ENCODE results near the gene ENPEP.
"Not testable (repeated sequence)": the region's sequence is repeated elsewhere in the genome, so short reads cannot be mapped to it uniquely, and the experiment has no call there.

Gene ENPEP, protein sequence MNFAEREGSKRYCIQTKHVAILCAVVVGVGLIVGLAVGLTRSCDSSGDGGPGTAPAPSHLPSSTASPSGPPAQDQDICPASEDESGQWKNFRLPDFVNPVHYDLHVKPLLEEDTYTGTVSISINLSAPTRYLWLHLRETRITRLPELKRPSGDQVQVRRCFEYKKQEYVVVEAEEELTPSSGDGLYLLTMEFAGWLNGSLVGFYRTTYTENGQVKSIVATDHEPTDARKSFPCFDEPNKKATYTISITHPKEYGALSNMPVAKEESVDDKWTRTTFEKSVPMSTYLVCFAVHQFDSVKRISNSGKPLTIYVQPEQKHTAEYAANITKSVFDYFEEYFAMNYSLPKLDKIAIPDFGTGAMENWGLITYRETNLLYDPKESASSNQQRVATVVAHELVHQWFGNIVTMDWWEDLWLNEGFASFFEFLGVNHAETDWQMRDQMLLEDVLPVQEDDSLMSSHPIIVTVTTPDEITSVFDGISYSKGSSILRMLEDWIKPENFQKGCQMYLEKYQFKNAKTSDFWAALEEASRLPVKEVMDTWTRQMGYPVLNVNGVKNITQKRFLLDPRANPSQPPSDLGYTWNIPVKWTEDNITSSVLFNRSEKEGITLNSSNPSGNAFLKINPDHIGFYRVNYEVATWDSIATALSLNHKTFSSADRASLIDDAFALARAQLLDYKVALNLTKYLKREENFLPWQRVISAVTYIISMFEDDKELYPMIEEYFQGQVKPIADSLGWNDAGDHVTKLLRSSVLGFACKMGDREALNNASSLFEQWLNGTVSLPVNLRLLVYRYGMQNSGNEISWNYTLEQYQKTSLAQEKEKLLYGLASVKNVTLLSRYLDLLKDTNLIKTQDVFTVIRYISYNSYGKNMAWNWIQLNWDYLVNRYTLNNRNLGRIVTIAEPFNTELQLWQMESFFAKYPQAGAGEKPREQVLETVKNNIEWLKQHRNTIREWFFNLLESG

DNA sequence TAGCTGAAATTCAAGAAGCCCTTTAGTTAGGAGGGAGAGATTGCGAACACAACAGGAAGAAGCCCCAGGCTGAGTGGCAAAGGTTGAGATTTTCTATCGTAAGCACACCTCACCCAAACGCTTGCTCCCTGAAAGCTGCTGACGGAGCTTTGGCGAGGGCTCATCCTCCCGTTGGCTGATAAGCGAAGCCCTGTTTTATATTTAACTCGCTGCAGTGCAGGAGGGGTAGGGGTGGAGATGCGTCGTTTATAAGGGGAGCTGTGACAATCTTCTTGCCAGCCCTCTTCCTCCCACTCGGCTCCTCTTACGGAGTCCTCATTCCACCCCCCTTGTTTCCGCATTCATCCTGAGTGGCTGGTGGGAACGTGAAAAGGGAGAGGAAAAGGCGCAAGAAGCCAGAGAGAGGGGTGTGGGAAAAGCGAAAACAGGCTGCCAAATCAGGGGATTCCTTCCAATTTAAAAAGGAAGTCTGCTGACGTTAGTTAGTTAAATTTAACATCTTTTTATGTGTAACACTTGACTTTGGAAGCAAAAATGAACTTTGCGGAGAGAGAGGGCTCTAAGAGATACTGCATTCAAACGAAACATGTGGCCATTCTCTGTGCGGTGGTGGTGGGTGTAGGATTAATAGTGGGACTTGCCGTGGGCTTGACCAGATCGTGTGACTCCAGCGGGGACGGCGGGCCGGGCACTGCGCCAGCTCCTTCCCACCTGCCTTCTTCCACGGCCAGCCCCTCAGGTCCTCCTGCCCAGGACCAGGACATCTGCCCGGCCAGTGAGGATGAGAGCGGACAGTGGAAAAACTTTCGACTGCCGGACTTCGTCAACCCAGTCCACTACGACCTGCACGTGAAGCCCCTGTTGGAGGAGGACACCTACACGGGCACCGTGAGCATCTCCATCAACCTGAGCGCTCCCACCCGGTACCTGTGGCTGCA is at the start of gene ENPEP:
Gene ENPEP, plus strand, starts transcription at position 275 of the 938 bp plus-strand sequence. Its CDS starts 260 bp downstream, at position 535.
- DNase-seq (ENCODE audit: low spot score) = peak; percentile 36

- DNase-seq (ENCODE audit: low spot score) = not testable (repeated sequence)
Measured at GRCh38 chr4:110431805-110432204, 44.1 kb upstream of the ENPEP start.

DNA sequence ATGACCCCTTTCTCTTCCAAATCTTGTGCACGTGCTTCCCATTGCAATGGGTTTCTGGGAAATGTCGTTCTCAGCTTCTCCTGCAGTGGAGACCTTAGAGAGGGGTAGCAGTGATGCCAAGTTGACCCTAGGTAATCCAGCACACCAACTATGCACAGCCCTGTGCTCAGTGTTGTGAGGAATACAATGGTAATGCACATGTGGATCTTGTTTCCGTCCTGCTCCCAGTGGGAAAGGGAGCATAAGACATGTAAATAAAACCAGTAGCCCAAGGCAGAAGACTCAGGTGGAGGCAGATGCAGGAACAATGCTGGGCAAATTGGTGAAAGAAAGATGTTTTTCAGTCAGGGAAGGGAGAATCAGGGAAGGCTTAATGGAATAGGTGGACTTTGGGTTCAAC is 38.7 kb upstream of the ENPEP start:
- not testable (repeated sequence) for DNase-seq (ENCODE audit: low spot score)

- not testable (repeated sequence) for DNase-seq (ENCODE audit: low spot score)
Measured at GRCh38 chr4:110439209-110439608, 36.7 kb upstream of the ENPEP start.

DNA sequence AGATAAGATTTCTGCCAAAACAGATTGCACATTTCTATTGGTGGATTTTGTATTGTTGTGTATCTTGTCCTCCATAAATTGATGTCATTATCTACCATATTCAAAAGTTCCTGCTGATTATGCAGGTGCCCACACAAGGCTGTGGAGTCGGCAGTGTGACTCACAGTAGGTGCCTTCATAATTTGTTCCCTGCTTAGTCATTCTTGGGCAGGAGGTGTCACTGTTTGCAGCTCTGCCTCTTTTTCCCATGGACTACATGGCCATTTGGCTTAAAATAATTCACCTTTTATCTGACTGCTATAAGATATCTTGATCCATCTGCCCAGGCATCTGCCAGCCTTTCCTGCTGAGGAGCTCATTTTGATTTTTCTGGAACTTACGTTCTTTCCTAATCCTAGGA is 33.6 kb upstream of the ENPEP start:
- DNase-seq (ENCODE audit: low spot score) = no peak

- DNase-seq (ENCODE audit: low spot score) = no peak
Measured at GRCh38 chr4:110442788-110443187, 33.2 kb upstream of the ENPEP start.

GRCh38 chr4:110449947-110450346 is 26.0 kb upstream of the ENPEP start:
- no peak for DNase-seq (ENCODE audit: low spot score)

- DNase-seq (ENCODE audit: low spot score) = no peak
Measured at GRCh38 chr4:110452546-110452945, 23.4 kb upstream of the ENPEP start.

- DNase-seq (ENCODE audit: low spot score) = no peak
Measured at GRCh38 chr4:110454441-110454840, 21.5 kb upstream of the ENPEP start.

DNA sequence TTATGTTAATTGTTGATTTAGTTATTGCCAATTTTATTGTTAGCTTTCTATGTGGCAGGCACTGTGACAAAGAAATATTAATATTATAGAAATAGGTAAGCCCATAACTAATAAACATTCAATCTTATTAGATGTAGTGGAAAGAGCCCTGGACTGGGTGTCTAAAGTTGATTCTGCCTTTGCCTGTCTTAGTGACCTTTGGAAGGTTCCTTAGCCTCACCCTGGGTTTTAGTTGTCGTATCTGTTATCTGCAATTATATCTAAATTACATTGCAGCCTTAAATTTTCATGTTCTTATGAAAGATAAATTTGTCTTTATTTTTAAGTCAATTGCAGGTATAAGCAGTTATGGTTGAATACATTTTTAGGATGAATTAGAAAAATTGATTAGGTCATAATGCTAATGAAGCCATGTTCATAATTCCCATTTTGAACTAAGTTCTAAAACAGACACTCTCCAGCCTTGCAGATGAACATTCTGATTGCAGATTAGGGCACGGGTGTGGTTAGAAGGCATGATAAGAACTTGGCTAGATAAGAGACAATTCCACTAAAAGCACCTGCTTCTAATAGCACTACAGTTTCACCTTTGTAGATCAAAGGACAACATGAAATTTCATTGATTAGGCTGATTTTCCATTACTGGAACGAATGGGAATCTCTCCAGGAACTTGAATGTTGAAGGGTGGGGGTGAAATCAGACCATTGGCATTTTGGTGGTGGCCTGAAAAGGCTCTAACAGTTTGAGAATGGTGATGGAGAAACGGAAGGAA is 17.3 kb upstream of the ENPEP start:
- no peak for DNase-seq (ENCODE audit: low spot score)

DNA sequence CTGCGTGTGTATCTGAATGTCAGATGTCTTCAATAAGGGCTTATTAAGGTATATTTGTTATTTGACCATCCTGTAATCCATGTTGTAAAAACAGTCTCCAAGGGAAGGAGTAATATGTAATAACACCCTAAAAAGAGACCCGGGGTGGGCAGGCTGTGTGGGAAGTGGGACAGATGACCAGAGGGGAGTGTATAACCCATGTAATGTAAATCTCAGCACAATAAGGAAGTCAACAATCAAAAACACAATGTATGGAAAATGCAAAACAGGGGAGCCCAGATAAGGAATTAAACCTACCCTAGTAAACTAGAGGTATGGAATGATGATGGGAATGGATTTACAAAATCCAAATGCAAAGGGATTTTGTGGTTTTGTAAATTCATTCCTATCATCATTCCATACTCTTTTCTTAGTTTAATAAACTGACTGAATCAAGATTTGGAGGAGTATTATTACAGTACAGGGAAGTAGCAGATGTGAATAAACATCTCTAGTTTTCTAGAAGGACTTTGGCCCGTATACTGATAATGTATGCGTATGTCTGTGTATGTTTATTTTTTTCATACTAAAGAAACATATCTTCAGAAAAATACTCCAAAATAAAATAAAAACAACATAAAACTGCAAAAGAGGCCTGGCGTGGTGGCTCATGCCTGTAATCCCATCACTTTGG is 15.7 kb upstream of the ENPEP start:
- DNase-seq (ENCODE audit: low spot score) = no peak

GRCh38 chr4:110467400-110467799 is 8.6 kb upstream of the ENPEP start:
- no peak for DNase-seq (ENCODE audit: low spot score)

- no peak for DNase-seq (ENCODE audit: low spot score)
Measured at GRCh38 chr4:110472583-110473329, 3.2 kb upstream of the ENPEP start.

DNA sequence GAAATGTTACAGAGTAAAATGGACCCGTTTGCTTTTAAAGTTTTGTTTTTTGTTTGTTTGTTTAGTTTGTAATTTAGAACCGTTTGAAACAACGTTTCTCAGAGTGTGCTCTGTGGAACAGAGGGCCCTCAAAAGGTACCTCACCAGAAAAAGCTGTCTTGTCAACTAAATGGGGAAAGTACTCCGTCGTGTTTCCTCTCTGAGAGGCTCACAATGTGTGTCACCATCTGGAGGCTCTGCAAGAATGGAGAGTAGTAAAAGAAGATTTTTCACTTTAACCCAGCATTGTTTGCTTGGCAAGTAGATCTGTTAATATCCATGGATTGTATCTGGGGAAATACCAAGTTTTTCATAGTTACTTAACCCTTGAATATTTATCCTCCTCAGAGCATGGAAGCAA is 1.5 kb upstream of the ENPEP start:
- DNase-seq (ENCODE audit: low spot score) = no peak

DNA sequence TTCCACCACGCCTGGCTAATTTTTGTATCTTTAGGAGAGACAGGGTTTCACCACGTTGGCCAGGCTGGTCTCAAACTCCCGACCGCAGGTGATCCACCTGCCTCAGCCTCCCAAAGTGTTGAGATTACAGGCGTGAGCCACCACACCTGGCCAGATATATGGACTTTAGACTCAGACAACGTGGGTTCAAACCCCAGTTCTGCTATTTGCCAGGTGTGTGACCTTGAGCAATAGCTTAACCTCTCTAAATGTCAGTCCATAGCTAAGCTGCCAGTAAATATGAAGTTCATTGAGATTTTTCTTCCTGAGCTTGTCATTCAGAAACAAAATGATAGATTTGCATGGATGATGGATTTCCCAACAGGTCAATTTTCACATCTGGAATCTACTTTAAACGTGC is 875 bp upstream of the ENPEP start:
- DNase-seq (ENCODE audit: low spot score) = not testable (repeated sequence)

GRCh38 chr4:110477836-110478235 is 1.9 kb downstream of the ENPEP start:
- DNase-seq (ENCODE audit: low spot score) = no peak

- peak; percentile 70 for DNase-seq (ENCODE audit: low spot score)
Measured at GRCh38 chr4:110480031-110480549, 4.1 kb downstream of the ENPEP start.

GRCh38 chr4:110480746-110481271 is 4.9 kb downstream of the ENPEP start:
- peak; percentile 12 for DNase-seq (ENCODE audit: low spot score)

DNA sequence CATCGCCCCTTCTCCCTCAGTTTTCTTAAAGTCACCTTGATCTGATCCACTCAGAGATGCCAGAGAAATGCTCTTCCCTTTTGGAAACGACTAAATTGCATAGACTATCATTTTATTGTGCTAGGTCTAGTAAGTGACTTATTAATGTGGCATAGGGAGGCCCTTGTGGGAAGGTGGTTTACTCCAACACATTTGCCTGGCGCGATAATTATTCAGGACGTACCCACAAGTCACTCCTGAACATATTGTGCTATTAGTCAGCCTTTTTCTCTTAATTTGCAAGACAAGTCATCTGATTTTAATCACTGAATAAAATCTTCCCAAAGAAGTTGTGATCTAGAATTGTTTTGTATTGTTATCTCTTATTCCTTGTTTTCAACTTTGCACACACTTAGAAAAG is 7.6 kb downstream of the ENPEP start:
- no peak for DNase-seq (ENCODE audit: low spot score)

All from GM03348 (cell line).